Mammary epithelial cell (primary cell): ENCODE results near the gene TMEM114.

Experiments
- EZH2 ChIP-seq: IDR thresholded peaks from 2 replicates; pipeline ENCODE4 v1.6.1; 2012; ENCODE audit warnings: low read length, inconsistent platforms, borderline replicate concordance
- TF ChIP-seq, protein P1 (sequence below), 2 donors: IDR thresholded peaks in 1 of 2; conservative IDR thresholded peaks in 1 of 2; 2 replicates each; pipeline ENCODE4 v1.5.1; 2011 to 2012; ENCODE audit warnings: inconsistent platforms in 2 of 2, low read length in 2 of 2, mild to moderate bottlenecking in 2 of 2, control low read depth in 1 of 2, low read depth in 1 of 2; ENCODE audit not compliant: insufficient read depth in 1 of 2; ENCODE audit errors: extremely low read depth in 1 of 2

DNA sequence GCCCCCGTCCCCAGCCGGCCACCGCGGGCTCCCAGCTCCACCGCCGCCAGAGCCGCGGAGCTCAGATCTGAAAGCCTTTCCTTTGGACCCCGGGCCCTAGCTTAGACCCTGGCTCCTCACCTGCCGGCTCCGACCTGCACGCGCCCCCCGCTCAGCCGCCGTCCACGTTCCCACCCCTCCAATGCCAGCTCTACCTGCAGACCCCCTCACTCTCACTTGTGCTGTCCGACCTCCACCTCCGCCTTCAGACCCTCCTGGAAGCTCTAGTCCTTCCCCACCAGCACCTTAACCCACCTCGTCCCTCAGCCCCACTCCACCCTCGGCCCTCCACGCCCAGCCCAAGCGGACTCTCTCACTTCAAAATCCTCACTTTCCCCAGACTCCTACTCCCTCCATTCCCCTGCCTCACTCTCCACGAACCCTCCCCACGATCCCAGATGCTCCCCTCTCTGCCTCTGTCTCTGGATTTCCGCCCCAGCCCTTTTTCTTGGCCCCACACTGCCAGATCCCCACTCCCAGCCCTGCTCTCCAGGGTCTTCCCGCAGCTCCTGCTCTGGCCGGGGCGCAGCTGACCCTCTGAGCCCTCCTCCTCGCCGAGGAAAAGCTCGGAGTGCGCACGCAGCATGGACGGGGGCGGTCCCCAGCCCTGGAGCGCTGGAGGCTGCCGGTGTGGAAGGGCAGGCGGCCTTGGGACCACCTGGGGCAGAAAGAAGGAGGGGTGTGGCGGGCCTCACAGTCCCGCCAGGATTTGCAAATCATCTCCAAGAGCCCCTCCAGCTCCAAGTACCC is at the start of gene TMEM114:
- TF ChIP-seq, protein P1, sequence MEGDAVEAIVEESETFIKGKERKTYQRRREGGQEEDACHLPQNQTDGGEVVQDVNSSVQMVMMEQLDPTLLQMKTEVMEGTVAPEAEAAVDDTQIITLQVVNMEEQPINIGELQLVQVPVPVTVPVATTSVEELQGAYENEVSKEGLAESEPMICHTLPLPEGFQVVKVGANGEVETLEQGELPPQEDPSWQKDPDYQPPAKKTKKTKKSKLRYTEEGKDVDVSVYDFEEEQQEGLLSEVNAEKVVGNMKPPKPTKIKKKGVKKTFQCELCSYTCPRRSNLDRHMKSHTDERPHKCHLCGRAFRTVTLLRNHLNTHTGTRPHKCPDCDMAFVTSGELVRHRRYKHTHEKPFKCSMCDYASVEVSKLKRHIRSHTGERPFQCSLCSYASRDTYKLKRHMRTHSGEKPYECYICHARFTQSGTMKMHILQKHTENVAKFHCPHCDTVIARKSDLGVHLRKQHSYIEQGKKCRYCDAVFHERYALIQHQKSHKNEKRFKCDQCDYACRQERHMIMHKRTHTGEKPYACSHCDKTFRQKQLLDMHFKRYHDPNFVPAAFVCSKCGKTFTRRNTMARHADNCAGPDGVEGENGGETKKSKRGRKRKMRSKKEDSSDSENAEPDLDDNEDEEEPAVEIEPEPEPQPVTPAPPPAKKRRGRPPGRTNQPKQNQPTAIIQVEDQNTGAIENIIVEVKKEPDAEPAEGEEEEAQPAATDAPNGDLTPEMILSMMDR (conservative IDR thresholded peaks at IDR 0.05 in 1 of 2, IDR thresholded peaks at IDR 0.05 in 1 of 2; ENCODE audit: extremely low read depth in 1 of 2, insufficient read depth in 1 of 2, low read depth in 1 of 2, low read length in 2 of 2): no peak
- TF ChIP-seq EZH2: peak; percentile 71
